GM21447 (cell line): ENCODE measurements around the gene FARP2.
"Not testable (repeated sequence)": the region's sequence is repeated elsewhere in the genome, so short reads cannot be mapped to it uniquely, and the experiment has no call there.

ENCODE experiments used
- ATAC-seq: cut with Tn5 transposase; IDR thresholded peaks from one replicate; pipeline ENCODE4 v1.9.1; 2021; ENCODE audit not compliant: unreplicated experiment

The FARP2 gene

GRCh38 chr2:241366678-241367077, 10.6 kb downstream of the FARP2 start:
- ATAC-seq, result no peak

- no peak for ATAC-seq
Measured at GRCh38 chr2:241368643-241369042, 12.6 kb downstream of the FARP2 start.

DNA sequence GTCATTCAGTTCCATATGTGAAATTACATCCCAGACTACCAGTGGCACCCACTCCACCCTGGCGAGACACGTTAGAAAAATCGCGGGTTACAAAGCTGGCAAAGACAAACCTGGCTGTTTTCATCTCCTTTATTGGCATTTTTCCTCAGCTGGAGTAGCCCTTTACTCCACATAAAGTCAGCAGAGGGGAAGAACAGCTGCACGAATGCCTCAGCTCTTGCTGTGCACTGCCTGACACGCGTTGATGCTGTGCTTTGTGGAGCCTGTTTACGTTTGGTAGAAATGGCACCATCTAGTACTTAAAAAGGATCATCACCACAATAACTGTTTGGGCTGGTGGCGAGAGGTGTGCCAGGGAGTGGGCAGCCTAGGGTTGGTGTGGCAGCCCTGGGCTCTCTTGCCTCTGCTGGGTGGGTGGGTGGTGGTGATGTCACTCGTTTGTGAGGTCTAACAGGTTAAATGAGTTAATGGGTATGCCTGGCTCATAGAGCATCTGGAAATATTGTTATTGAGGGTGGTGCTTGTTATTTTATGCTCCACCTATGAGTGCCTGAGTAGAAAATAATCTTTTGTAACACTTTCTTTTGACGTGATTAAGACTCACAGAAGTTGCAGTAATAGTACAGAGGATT, 16.4 kb downstream of the FARP2 start:
- ATAC-seq, result no peak

DNA sequence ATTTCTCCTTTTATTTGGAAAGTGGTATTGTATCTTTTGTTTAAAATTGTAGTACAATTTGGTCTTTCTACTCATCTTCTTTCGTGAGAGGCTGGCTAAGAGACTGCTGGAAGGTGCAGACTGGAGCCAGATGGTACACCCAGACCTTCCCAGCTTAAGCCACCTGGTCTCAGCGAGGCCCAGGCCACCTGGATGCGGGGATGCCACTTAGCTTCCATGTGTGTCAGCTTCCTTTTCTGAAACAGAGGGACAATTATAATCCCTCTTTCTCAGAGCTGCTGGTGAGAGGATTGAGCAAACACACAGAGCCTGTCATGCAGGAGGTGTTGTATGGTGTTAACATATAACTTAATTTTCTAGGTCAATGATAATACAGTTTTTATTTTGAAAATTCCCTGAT, 17.4 kb downstream of the FARP2 start:
- no peak for ATAC-seq

GRCh38 chr2:241373906-241374305, 17.8 kb downstream of the FARP2 start:
- ATAC-seq, result not testable (repeated sequence)

- no peak for ATAC-seq
Measured at GRCh38 chr2:241375300-241375699, 19.2 kb downstream of the FARP2 start.

DNA sequence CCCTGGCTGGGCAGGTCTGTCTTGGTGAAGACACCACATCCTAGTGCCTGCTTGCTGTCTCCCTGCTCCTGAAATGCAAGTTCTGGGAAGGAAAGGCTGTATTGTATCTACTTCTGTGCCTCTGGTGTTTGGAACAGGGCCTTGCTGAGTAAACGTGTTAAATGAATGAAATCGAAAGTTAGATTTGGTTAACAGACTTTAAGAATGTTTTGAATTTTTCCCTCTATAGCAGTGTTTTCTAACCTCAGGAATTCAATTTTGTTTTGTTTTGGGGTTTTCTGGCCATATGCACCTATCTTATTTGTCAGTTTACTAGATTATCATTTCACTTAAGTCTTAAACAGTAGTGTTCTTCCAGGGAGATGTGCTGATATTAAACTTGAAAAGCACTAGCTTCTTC, 20.7 kb downstream of the FARP2 start:
- ATAC-seq, result no peak

- no peak for ATAC-seq
Measured at GRCh38 chr2:241378816-241379215, 22.7 kb downstream of the FARP2 start.

DNA sequence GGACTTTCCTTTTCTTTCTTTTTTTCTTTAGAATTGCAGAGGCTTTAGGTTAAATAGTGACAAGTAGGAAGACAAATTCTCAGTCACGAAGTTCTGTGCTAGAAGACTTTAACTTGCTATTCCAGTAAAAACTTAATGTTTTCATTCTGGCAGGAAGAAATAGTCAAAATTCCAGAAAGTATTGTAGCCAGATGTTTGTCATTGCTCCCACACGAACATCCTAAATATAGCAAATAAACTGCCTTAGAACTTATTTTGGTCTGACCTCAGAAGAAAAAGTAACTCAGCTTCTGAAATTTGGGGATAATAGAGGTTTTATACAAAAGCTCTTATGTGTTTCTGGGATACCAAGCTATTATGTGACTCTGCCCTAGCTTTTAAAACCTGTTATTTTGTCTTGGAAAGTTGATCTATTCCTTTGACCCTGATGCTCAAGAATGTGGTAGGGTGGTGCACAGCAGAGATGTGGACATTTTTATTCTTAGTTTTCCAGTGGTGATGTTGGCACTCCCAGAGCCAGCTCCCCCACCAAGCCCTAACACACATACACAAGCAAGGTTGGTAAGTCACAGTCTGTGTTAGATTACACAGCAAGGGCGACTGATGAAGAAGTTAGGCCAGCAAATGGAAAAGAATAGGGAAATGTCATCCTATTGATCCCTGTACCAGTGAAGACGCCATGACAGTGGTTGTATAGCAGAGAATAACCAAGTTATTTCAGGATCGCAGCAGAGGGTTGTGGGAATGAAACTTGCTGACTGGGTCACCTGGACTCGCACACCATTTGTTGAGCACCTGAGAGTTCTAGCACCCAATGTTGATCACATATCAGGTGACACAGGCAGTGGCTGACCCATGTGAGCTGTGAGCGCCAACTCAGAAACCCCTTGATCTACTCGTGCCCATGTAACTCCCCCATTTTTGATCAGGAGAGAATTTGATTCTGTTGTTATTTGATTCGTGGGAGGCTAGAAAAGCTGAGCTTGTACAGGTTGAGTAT, 23.7 kb downstream of the FARP2 start:
- no peak for ATAC-seq

- ATAC-seq, result no peak
Measured at GRCh38 chr2:241381872-241382271, 25.8 kb downstream of the FARP2 start.

DNA sequence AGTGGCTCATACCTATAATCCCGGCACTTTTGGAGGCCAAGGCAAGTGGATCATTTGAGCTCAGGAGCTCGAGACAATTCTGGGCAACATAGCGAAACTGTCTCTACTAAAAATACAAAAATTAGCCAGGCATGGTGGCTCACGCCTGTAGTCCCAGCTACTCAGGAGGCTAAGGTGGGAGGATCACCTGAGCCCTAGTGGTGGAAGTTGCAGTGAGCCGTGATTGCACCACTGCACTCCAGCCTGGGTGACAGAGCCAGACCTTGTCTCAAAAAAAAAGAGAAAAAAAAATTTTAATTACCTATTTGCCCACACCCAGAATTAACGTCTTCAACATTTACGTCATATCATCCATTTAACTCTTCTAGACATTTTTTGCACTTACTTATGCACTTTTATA, 29.4 kb downstream of the FARP2 start:
- not testable (repeated sequence) for ATAC-seq

GRCh38 chr2:241386519-241386918, 30.4 kb downstream of the FARP2 start:
- ATAC-seq, result no peak

GRCh38 chr2:241389697-241390096, 33.6 kb downstream of the FARP2 start:
- ATAC-seq, result no peak

- no peak for ATAC-seq
Measured at GRCh38 chr2:241390301-241391206, 34.5 kb downstream of the FARP2 start.

DNA sequence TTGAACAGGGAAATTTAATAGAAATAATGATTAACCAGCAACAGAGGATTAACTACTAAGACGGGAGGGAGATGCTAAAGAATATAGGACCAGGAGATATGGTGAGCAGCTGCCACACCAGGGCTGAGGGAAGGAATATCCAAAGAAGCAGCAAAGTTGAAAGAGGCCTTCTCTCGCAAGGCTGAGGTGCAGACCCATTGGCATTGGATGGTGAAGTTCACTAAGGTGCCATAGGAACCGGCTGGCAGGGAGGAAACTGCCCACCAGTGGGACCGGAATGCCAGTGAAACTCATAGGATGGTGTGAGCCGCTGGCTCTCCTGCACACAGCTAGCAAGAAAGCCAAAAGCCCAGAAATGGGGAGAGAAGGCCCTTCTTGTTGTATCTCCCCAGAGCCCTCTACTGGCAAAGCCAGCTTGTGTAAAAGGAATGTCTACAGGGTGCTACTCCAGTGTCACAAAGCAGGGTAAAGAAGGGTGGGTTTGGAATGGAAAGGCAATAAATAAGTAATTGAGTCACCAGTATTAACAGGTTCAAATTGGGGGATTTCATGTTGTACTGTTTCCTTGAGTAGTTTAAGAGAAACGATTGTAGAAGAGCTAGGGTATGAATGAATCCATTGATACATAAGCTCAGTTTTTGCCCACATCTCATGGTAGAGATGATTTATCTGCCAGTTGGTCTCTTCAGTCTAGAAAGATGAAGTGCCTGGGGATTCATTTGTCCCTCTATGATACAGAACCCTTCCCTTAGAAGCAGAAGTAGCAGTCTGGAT, 36.0 kb downstream of the FARP2 start:
- ATAC-seq, result no peak

GRCh38 chr2:241392753-241393152, 36.7 kb downstream of the FARP2 start:
- ATAC-seq, result not testable (repeated sequence)

DNA sequence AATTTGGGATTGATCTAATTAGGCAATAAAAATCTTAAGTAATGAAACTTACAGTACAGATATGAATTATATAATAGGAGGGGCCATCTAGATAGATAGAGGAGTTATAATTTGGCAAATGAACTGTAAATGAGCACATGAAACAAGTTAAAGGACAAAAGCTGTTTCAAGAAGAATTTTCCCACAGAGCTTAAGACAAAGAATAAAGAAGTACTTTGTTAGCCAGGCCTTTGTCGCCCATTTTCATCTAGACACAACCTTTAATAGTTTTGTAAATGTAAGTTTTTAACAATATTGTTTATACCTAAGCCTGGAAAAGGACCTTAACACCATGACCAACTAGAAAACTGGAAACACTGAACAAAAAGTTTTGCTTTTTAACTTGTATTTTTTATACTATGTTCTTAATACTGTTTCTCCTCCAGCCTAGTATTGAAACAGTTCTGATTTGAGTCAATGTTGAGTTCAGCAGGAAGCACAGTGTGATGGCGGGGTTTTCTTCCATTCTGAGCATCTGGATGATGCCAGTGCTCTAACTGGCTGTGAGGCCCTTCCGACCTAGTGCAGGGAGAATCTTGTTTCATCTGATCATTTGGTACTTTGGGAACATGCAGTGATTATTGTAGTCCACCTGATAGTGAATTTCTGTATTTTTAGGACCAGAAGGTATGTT, 37.6 kb downstream of the FARP2 start:
- ATAC-seq, result no peak

DNA sequence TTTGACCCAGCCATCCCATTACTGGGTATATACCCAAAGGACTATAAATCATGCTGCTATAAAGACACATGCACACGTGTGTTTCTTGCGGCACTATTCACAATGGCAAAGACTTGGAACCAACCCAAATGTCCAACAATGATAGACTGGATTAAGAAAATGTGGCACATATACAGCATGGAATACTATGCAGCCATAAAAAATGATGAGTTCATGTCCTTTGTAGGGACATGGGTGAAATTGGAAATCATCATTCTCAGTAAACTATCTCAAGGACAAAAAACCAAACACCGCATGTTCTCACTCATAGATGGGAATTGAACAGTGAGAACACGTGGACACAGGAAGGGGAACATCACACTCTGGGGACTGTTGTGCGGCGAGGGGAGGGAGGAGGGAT, 40.7 kb downstream of the FARP2 start:
- not testable (repeated sequence) for ATAC-seq

DNA sequence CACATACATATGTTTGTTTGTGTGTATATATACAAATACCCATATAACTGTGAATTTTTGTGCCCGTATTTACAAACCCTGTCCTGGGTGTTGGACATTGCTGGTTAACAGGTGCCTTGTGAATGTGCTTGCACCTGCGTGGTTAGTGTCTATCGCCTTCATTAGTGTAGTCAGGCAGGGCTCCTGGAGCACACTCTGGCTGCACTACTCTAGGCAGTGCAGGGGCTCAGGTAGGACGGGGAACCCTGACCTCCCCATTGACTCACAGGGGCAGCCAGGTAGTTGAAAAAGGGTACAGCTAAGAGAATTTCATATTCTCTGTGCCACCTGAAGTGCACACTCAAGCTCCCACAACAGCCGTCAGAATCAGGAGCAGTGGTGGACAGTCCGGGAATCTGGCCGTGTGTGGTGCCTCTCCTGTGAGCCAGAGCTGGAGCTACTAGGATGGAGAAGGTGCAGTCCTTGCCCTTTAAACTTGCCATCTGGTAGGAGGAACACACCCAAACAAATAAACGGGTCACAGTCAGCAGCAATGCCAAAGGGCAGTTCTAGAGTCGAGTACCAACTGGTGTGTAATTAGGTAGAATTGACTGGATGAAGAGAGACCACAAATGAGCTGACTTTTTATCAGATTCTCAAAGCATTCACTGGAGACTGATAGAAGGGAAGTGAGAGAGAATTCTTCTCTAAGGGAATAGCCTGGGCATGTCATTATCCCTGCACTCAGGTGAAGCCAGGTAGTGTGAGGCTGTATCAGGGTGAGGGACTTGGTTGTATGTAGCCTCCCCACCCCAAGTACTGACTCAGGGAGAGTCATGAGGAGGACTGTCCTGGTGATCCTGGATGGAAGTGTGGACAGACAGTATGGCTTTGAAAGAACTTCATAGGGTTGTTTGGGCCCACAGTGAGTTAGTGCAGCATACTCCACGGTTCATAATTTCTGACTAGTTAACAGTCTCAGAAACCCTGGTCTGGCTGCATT, 44.1 kb downstream of the FARP2 start:
- no peak for ATAC-seq
